ENCODE results near the gene COL7A1.
A peak's percentile ranks its signal among the peaks of the same experiment; 100 is the strongest.

COL7A1 gene

GRCh38 chr3:48595075-48595525 lies at the start of gene COL7A1:
Gene COL7A1 (minus strand): TSS chr3:48595329. CDS start chr3:48595159, 170 bp downstream.
- peak; percentile 51 for DNase-seq (ENCODE audit: low read depth)

GRCh38 chr3:48642605-48643004 lies 47.5 kb upstream of the COL7A1 start:
- DNase-seq (ENCODE audit: low read depth) = no peak

GRCh38 chr3:48641396-48641795 lies 46.3 kb upstream of the COL7A1 start:
- no peak for DNase-seq (ENCODE audit: low read depth)

- no peak for DNase-seq (ENCODE audit: low read depth)
Measured at GRCh38 chr3:48639944-48640606, 44.9 kb upstream of the COL7A1 start.

GRCh38 chr3:48637305-48637704 lies 42.2 kb upstream of the COL7A1 start:
- DNase-seq (ENCODE audit: low read depth) = no peak

- DNase-seq (ENCODE audit: low read depth) = no peak
Measured at GRCh38 chr3:48636149-48636655, 41.1 kb upstream of the COL7A1 start.

GRCh38 chr3:48635222-48636021 lies 40.3 kb upstream of the COL7A1 start, which contains the start of gene SLC26A6:
Gene SLC26A6 (minus strand): TSS chr3:48635461. CDS start chr3:48635393, 68 bp downstream.
- peak; percentile 95 for DNase-seq (ENCODE audit: low read depth)

- peak; percentile 48 for DNase-seq (ENCODE audit: low read depth)
Measured at GRCh38 chr3:48634661-48635221, 39.6 kb upstream of the COL7A1 start.

- DNase-seq (ENCODE audit: low read depth) = no peak
Measured at GRCh38 chr3:48633743-48634142, 38.6 kb upstream of the COL7A1 start.

- no peak for DNase-seq (ENCODE audit: low read depth)
Measured at GRCh38 chr3:48633256-48633655, 38.1 kb upstream of the COL7A1 start.

GRCh38 chr3:48631516-48632448 lies 36.7 kb upstream of the COL7A1 start:
- DNase-seq (ENCODE audit: low read depth) = no peak

GRCh38 chr3:48630833-48631232 lies 35.7 kb upstream of the COL7A1 start:
- no peak for DNase-seq (ENCODE audit: low read depth)

- no peak for DNase-seq (ENCODE audit: low read depth)
Measured at GRCh38 chr3:48630407-48630806, 35.3 kb upstream of the COL7A1 start.

- no peak for DNase-seq (ENCODE audit: low read depth)
Measured at GRCh38 chr3:48629894-48630293, 34.8 kb upstream of the COL7A1 start.

GRCh38 chr3:48628277-48629017 lies 33.3 kb upstream of the COL7A1 start:
- DNase-seq (ENCODE audit: low read depth) = no peak

GRCh38 chr3:48625600-48625999 lies 30.5 kb upstream of the COL7A1 start:
- no peak for DNase-seq (ENCODE audit: low read depth)

- DNase-seq (ENCODE audit: low read depth) = no peak
Measured at GRCh38 chr3:48624767-48625166, 29.6 kb upstream of the COL7A1 start.

GRCh38 chr3:48623851-48624547 lies 28.9 kb upstream of the COL7A1 start:
- DNase-seq (ENCODE audit: low read depth) = no peak

GRCh38 chr3:48621461-48621869 lies 26.3 kb upstream of the COL7A1 start, which contains the start of gene TMEM89:
Gene TMEM89 (minus strand): TSS chr3:48621769. CDS start chr3:48621756, 13 bp downstream.
- DNase-seq (ENCODE audit: low read depth) = no peak
